GM19099 (cell line): ENCODE measurements around the gene DIS3L2.

ENCODE experiments used
- POLR2A ChIP-seq: IDR thresholded peaks from 3 replicates; pipeline ENCODE4 v1.6.1; 2011; ENCODE audit warnings: low read depth; ENCODE audit not compliant: insufficient read length; ENCODE audit errors: extremely low read depth

DIS3L2 gene

DNA sequence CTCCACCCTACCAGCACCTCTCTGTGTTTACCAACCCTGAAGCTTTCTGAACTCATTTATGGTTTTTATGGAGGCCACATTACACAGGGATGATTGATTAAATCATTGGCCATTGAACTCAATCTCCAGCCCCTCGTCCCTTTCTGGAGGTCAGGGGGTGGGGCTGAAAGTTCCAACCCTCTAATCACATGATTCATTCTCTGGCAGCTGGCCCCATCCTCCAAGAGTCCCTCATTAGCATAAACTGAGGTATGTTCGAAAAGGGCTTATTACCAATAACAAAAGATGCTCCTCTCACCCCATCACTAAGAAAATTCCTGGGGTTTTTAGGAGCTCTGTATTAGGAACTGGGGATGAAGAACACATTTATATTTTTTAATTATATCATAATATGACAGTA is 92.3 kb downstream of the DIS3L2 start:
- no peak for TF ChIP-seq POLR2A

- no peak for TF ChIP-seq POLR2A
Observed at GRCh38 chr2:232058063-232058877, 96.8 kb downstream of the DIS3L2 start.

DNA sequence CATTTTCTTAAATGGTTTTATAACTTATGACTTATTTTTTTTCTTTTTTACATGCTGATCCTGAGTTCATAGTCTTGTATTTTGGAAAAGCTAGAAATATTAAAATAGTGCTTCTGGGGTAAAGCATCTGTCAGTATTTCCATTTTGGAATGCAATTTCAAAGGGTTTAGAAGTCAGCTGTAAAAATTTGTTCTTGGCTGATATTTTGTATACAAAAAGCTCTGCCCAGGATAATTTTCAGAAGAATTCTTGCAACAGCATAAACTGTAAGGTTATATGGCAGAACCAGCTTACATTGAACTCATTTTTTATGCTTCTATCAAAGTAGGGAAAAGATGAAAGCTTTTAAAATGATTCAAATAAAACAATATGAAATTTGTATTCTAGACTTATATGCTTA is 97.4 kb downstream of the DIS3L2 start:
- no peak for TF ChIP-seq POLR2A

DNA sequence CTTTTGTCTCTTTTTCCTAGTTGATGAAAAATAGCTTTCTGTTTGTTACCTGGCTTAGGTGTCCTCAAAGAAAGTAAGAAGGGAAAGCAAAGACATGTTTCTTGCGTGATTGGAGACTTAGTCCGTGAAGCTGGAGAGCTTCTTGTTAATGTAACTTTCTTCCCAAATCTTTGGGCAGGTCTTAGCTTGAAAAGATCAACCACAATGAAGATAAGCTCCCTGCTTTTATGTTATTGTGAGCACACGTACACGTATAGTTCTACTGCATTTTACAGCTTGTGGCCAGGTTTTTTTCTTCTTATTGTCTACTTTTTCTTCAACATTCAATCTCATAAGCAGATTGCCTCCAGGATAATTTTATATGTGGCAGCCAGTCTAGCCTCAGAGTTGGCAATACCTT is 99.8 kb downstream of the DIS3L2 start:
- no peak for TF ChIP-seq POLR2A

DNA sequence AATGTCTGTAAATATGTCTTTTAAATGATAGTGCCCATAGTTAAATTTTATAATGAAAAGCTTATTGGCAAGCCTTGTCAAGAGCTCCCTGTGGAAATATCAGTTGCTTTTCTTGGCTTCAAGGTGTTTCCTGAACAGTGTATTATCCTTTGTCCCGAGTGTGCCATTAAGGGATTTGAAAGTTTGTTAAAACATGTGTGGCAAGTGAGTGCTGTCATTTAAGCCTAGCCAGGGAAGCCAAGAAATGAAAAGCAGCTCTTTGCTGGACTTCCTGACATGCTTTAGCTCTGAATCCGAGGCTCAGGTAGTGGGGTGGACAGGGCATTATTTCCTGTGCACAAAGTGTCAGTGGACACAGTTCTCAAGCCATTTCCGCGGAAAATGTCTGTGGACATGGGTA is 111.5 kb downstream of the DIS3L2 start:
- TF ChIP-seq POLR2A: no peak

- no peak for TF ChIP-seq POLR2A
Observed at GRCh38 chr2:232073699-232074098, 112.2 kb downstream of the DIS3L2 start.

DNA sequence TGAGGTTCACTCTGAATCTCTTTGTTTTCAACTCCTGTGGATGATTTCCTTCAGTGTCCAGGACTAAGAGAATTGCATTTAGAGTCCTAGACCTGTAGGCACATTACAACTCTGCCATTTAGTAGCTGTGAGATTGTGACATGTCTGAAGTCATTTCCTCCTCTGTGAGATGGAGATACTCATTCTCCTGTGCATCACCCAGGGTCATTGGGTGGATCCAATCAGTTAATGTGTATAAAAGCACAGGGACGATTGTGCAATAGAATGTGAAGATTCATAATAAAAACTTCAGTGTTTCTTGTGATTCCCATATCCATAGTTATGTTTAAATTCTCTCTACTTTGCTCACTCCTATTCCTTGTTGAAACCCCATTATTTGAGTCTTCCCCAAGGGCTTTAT is 113.6 kb downstream of the DIS3L2 start:
- TF ChIP-seq POLR2A: no peak

GRCh38 chr2:232075859-232076258 is 114.3 kb downstream of the DIS3L2 start:
- TF ChIP-seq POLR2A: no peak

DNA sequence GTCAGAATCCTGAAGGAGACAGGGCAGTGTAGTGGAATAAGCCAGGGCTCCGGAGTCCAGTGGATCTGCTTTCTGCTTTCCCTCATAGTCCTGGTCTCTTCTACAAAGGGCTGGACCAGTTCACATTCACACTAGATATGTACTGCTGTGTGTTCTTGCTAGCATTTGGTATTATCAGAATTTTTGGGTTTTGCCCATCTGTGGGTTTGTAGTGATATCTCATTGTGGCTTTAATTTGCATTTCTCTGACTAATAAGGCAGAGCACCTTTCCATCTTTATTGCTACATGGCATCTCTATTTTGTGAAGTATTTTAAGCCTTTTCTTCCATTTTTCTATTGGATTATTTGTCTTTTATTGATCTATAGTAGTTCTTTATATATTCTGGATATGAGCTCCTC is 114.8 kb downstream of the DIS3L2 start:
- TF ChIP-seq POLR2A: no peak

- no peak for TF ChIP-seq POLR2A
Observed at GRCh38 chr2:232076736-232077135, 115.2 kb downstream of the DIS3L2 start.

DNA sequence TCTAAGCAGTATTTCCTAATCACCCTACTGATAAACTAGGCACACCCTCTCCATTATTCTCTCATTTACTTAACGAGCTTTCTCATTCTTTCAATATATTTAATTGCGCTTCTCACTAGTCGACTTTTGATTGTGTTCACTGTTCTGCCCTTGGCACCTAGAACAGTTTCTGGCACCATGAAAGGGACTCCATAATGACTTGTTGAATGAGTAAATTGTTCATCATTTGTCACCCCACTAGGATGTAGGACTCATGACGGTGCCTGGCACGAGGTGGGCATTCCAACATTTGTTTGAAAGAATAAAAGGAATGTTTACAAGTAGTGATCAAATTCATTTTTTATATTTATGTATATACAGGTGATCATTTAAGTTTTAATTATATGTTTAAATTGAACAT is 123.7 kb downstream of the DIS3L2 start:
- no peak for TF ChIP-seq POLR2A

- no peak for TF ChIP-seq POLR2A
Observed at GRCh38 chr2:232085826-232086425, 124.4 kb downstream of the DIS3L2 start.

DNA sequence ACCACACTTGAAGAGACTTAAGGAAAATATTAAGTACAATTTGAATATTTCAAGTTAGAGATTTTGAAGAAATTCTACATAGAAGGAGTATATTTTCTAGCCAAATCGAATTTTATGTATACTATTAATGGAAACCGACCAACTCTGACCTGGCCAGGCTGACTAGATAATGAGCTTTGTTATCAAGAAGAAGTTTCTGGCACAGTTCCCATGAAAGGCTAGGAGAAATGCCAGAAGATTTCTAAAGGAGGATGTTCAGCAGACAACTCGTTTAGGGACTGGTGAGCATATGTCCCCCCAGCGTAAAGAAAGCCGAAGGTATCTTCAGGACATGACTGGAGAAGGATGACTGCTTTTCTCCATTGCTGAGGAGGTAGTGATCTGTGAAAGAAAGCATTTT is 127.3 kb downstream of the DIS3L2 start:
- TF ChIP-seq POLR2A: no peak

DNA sequence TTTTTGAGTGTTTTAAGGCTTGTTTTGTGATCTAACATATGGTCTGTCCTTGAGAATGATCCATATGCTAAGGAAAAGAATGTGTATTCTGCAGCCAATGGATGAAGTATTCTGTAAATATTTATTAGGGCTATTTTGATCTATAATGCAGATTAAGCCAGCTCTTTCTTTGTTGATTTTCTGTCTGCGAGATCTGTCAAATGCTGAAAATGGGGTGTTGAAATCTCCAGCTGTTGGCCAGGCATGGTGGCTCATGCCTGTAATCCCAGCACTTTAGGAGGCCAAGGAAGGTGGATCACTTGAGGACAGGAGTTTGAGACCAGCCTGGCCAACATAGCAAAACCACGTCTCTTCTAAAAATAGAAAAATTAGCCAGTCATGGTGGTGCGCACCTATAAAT is 132.7 kb downstream of the DIS3L2 start:
- no peak for TF ChIP-seq POLR2A

DNA sequence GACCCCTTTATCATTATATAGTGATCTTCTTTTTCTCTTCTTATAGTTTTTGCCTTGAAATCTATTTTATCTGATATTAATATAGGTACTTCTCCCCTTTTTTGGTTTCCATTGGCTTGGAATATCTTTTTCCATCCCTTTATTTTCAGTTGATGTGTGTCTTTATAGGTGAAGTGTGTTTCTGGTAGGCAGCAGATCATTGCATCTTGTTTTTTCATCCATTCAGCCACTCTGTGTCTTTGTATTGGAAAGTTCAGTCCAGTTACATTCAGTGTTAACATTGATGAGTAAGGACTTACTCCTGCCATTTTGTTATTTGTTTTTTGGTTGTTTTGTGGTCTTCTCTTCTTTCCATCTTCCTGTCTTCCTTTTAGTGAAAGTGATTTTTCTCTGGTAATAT is 133.4 kb downstream of the DIS3L2 start:
- no peak for TF ChIP-seq POLR2A

DNA sequence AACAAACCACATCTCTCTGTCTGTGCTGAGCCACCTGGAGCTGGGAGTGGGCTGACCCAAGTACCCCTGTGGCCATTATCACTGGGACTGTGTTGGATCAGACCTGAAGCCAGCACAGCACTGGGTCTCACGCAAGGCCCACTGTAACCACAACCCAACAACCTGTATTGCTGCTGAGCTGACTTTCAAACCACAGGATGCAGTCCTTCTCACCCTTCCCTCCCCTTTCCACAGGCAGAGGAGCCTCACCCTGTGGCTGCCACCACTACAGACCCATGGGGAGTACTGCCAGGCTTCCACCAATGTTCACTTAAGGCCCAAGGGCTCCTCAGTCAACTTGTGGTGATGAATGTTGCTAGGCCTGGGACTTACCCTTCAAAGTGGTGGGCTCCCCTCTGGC is 135.7 kb downstream of the DIS3L2 start:
- TF ChIP-seq POLR2A: no peak

DNA sequence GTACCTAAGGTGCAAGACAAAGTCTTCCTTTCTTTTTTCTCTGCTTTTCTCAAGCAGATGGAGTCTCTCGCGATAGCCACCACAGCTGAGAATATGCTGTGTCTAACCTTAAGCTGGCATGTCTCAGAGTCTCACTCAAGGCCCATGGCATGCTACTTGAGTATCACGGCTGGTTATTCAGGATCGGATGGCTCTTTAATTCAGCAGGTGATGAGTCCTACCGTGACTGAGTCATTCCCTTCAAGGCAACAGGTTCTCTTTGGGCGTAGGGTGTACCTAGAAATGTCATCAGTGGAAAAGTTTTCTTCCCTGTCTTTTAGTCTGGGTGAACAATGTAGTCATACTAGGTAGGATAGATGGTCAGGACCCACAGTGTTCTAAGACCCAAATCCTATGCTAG is 136.2 kb downstream of the DIS3L2 start:
- TF ChIP-seq POLR2A: no peak

GRCh38 chr2:232102380-232102779 is 140.9 kb downstream of the DIS3L2 start:
- TF ChIP-seq POLR2A: no peak
